GM21423 (cell line): ENCODE results near the gene SPRED1.

ENCODE experiments used
- ATAC-seq: cut with Tn5 transposase; IDR thresholded peaks from one replicate; pipeline ENCODE4 v1.9.1; 2021; ENCODE audit warnings: mild to moderate bottlenecking, moderate library complexity; ENCODE audit not compliant: unreplicated experiment

SPRED1 gene

DNA sequence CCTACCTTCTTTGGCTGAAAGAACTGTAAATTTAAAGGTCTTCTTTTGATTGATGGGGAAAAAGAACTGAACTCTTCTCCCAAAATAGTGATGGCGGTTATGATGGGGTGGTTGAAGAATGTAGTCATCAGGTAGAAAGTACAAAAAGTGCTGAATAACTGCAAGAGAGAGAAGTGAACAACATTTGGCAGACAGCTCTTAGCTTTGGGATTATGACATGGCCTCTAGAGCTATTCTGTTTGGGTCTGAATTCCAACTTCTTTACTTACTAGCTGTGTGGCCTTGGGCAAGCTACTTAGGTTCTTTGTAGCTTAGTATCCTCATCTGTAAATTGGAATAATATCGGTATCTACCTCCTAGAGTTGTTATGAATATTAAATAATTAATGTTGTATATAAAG lies 91.7 kb downstream of the SPRED1 start:
- no peak for ATAC-seq

DNA sequence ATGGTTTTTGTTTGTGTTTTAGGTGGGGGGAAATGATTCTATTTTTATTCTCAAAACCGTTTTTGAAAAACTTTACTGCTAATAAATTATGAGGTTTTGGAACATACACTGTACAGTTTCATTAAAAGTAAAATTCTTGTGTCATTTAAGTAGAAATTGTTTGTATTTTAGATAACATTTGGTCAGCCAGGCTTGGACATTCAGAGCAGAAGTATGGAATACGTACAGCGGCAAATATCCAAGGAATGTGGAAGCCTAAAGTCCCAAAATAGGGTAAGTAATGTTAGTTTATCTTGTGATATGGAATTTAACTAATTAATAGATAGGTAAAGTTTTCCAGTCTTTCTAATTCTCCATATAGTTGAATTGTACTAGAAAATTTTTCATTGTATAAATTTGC lies 96.6 kb downstream of the SPRED1 start:
- ATAC-seq, result no peak

DNA sequence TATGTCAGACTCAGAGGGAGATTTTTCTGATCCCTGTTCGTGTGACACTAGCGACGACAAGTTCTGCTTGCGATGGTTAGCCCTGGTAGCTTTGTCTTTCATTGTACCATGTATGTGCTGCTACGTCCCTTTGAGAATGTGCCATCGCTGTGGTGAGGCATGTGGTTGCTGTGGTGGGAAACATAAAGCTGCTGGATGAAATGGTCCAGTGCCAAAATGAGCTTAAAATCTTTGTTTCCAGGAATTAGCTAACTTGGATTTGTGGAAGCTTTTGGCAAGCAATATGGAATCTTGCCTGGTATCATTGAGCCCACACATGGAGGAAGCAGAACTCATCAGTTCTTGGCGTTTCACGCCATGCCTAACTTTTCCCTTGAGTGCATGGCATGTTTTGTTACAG lies 98.8 kb downstream of the SPRED1 start:
- ATAC-seq, result no peak

DNA sequence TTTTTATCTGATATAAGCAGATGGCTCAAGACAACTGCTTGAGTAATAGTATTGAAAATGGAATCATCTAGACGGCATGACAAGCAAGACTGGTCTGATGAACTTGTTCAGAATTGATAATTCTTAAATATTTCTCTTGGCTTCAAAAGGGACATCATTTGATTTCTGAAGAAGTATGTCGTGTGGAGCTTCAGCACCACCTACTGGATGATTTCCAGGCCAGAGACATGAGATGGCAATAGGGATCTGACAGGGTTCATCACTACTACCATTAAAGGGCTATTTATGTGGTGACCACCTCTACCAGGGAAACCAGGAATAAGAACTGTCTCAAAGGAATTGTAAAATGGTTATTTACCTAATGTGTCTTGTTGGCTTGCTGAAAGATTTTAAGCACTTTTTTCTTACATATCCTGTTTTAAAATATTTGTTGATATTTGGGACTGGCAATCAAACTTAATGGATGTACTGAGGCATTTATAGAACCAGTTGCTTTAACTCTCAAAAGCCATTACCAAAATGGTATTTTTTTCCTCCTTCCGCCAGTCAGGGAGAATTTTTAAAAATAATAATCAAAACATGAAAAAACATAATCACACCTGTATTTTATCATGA lies 101.8 kb downstream of the SPRED1 start:
- peak; percentile 60 for ATAC-seq

DNA sequence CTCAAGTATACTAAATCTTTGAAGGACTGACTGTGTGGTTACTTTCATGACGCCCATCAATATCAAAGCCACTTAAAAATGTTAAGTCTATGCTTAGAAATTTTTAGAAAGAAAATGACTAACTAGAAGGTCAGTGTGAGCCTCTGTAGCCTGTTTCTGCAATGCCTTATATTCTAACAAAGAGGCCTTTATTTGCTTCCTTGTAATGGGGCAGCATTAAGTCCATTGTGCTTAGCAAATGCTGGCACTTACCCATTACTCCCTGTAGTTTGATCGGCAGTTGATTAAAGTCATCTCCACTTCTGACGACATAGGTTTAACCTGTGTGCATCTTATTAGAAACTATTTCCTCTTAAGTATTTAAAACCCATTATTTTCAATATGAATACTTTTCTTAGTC lies 109.7 kb downstream of the SPRED1 start:
- no peak for ATAC-seq

DNA sequence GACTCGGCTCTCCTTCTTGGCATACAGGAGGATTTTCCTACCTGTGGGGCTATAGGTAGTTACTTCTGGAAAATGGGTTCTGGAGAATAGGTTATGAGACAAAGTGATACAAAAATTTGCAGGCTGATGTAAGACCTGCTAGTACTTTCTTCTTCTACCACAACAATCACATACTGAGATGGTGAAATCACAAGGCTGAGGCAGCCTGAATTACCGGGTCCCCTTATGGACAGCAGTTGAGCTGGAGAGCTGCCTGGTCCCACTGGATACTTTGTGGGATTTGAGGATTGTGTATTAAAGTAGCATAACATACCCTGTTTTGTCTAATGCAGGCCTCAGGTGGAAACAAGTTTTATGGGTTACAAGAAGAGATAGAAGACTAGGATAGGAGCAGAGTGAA lies 114.8 kb downstream of the SPRED1 start:
- no peak for ATAC-seq

DNA sequence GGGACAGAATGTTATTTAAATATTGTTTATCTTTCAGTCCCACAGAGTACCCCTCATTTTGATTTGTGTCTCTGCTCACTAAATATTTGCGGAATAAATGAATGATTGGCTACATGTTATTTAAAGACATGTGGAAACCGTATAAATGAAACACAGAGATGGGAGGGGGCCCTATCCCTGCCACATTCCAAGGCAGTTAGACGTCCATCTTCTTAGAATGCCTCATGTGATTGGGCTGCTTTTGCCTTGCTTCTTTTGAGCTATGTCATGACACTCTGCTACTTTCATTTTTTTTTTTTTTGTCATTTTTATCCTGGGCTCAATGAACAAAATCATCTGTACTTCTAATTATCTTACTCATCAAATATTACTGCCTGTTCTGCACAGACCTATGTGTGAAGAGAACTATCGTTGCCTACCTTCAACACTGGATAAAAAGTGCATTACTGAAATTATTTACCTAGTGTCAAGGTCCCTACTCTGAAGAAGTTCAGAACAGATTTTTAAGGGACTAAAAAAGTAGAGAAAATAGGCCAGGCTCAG lies 117.4 kb downstream of the SPRED1 start:
- no peak for ATAC-seq

DNA sequence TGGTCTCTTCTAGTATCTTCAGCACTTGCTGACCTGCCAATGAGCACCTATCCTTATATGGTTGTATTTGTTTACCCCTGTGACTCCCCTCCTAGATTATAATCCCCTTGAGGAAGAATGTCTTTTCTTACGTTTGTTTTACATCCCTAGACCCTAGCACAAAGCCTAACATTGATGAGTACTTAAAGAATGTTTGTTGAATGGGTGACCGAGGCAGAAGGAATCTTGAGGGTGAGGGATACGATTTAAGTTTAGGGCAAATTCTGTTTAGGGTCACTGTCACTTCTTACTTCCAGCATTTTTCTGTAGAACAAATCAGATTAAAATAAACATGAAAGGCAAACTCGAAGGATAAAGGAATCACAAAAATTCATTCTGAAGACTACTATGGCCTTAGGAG lies 120.4 kb downstream of the SPRED1 start:
- ATAC-seq, result no peak

DNA sequence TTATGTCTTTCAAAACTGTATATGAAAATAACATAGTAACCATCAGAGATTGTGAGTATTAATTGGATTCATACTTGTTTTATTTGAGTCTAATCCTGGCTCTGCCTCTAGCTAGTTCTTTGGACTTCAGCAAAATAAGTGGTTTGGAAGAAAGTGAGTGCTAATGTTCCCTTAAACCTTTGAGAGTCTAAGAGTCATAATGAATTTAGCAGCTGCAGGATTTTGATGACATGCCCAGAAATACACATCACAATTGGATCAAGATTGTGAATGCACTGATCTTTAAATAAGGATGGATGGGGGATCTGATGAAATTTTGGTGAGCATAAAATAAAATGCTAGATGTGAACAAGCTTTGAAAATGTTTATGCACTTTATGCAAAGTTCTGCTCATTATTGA lies 121.4 kb downstream of the SPRED1 start:
- no peak for ATAC-seq

DNA sequence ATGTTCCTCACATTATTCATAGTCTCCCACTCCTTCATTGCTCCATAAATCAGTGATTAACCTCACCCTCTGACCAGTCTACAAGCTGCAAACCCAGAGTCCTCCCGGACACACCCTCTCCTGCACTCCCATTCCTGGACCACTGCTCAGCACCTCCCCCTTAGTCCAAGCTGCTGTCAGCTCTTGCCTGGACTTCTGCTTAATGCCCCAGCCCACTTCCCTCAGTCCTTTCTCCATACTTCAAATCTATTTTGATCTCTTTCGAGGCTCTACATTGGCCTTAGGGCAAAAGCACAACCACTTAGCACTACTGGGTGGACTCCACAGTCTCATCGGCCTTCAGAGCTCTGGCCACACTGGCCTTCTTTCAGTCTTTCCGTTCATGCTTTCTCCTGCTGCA lies 121.9 kb downstream of the SPRED1 start:
- no peak for ATAC-seq

DNA sequence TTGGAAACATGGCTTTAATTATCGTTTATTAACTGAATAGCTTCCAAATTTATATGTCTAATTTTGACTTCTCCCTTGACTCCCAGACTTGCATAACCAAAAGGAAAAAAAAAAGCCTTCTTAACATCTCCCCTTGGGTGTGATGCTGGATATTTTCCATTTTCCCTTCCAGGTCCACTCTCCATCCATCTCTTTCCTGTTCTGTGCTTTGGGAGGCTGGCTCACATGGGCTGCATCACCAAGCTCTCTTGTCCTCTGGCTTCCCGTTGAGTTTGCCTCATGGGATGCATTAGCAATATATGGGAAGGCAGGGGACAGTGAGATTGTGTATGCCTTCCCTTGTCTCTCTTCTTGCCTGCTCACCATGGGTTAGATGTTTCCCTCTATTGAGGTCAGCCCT lies 123.4 kb downstream of the SPRED1 start:
- no peak for ATAC-seq

DNA sequence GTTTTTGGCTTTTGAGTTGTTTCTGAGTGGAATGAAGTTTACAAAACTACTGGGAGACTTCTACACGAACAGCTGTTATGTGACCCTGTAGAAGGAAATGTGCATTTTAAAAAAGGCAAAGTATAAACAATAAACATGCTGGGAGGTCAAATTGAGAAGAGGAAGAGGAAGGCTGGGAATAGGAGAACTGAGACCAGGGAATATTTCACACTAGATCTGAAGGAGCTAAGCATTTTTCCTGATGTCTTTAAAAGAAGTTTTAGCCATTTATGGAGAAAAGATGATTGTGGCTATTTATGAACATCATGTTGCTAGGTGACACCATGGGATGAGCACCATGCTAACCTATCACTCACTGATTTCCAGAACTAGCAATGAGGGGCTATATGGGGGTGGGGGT lies 125.0 kb downstream of the SPRED1 start:
- no peak for ATAC-seq

DNA sequence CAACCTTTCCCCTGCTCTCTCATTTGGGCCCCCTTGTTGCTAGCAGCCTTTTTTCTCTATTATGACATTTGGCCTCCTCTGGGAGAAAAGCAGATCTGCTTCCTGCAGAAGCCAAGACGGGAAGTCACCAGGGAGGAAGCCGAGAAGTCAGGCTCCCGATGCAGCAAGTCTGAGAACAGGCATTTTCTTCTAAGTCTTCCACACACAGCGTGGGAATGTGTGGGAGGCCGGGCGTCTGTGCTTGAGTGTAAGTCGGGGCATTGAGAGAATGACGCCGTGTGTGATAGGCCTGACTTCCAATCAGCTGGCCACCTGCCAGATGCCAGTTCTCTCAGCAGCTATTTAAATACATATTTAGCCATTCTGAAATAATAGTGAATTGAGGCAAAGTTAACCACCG lies 125.5 kb downstream of the SPRED1 start:
- no peak for ATAC-seq

DNA sequence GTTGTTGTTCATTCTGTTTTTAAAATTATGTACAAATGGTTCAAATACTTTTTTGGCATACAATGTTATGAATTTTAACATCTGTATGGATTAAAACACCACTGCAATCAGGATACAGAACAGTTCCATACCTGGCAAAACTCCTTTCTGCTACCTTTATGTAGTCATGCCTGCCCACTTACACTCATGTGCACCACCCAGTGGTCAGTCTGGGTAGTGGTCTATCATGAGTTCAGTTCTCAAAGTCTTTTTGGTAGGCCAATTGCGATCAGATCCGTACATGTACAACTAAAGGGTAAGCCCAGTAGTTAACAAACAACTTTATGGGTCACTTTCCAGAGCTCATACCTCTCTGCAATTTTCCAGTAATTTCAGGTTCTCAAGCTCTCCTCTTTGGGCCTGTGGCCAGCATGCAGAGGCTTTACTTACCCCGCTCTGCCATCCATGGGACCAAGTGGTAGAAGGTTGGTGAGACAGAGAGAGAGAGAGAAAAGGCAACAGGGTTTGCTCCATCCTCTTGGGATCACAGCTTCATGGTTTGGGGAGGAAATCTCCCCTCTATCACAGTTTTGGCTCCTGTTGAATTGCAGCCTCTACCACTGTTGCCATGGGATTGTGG lies 137.4 kb downstream of the SPRED1 start:
- peak; percentile 85 for ATAC-seq

DNA sequence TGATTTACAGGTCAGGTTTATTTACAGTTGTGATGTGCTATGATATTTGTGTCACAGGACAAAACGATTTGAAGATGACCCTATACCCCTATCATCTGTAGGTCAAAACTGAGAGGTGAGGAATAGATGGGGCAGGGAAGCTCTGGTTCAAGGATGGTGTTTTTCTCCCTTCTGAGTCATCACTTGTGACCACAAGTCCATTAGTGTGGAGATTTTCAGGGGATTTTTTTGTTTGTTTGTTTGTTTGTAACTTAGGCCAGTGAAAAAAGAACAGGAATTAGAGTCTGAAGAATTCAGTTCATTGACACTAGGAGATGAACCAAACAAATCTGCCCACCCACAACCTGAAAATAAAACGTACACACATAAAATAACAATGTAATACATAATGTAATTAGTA lies 138.6 kb downstream of the SPRED1 start:
- ATAC-seq, result no peak

DNA sequence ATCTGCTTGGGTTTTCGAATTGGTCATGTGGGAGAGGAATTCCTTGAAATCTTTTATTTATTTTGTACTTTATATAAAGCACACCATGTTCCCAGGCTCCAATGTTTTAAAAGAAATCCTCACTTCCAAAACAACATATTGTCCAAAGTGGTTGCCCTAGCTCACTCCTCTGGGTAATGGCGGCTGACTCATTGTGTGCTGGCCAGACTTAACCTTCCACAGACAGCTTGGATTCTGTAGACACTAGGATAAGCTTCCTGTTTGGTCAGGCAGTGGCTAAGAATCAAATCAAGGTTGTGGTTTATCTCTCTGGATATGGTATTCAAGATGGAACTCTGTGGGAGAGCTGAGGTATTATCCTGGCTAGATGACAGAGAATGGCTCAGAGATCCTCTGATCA lies 145.5 kb downstream of the SPRED1 start:
- no peak for ATAC-seq

DNA sequence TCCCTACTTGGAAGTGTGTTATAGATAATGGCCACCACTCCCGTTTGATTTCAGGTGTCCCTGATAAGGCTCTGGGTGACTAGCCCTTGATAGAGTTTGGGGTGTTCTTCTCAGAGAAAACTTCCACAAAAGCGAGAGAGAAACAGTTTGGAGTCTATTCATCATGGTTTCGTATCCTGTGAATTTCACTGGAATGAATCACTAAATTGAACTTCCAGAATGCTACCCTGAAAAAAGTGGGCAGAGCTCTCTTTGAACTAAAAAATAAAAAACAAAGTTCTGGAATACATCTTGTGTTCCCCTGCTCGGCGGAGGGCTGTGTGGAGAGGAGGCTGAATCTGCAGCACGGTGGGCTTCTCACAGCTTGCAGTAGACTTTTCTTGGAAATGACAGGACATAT lies 148.5 kb downstream of the SPRED1 start:
- ATAC-seq, result no peak

DNA sequence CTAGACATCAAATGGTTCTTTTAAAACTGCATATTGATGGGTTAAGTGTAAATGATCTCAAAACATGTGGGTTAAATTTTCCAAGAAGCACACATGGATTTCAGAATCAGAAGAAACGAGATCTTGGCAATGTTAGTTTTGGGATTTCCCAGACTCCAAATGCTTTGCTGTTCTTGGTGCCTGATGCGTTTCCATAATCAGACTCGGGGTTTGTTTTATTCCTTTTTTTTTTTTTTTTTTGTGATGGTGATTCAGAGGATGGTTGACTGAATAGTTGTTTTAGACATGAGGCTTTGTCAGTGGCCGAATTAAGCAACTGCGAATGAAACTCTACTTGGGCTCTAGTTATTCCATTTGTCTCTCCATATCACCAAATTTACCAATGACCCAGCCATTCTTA lies 149.1 kb downstream of the SPRED1 start:
- ATAC-seq, result no peak

DNA sequence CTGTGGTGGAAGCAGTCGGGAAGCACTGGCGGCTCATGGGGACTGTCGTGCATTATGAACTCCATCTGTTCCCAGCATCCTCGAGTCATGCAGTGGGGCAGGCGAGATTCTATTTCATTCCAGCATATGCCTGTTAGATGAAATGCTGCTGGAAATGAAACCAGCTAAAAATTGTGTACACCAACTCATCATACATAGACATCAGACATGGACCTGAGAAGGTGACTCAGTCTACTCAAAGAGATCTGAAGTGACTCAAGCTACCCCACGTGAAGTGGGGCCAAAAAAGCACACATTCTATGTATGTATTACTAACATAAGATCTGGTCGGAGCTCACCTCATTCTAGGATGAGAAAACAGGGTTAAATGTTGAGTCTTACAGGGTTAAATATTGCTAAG lies 153.8 kb downstream of the SPRED1 start:
- no peak for ATAC-seq
